SJSA1 (cell line): ENCODE results near the gene WDR77. TPM values are rescaled to one million over a fixed set of nuclear protein-coding genes. Genes with fewer than 3 reads are reported as not detected.

Experiments
- DNase-seq, 2 experiments: peaks; one replicate each; pipeline ENCODE4 v3.0.0-alpha.2; 2015 to 2020; ENCODE audit warnings: low spot score in 2 of 2, low read depth in 1 of 2
- H3K27ac ChIP-seq: fragments of 250-450 bp; sonication (Bioruptor Pico); 2 replicates; pipeline ENCODE4 v1.5.1; 2020; ENCODE audit warnings: mild to moderate bottlenecking, moderate library complexity
- H3K27me3 ChIP-seq: fragments of 250-450 bp; sonication (Bioruptor Pico); replicated peaks from 2 replicates; pipeline ENCODE4 v1.5.1; 2020; ENCODE audit warnings: mild to moderate bottlenecking, moderate library complexity
- H3K36me3 ChIP-seq: fragments of 250-450 bp; sonication (Bioruptor Pico); 2 replicates; pipeline ENCODE4 v1.5.1; 2020; ENCODE audit warnings: mild to moderate bottlenecking
- H3K4me1 ChIP-seq: fragments of 250-450 bp; sonication (Bioruptor Pico); replicated peaks from 2 replicates; pipeline ENCODE4 v1.6.1; 2021; ENCODE audit warnings: mild to moderate bottlenecking
- H3K4me3 ChIP-seq: fragments of 250-450 bp; sonication (Bioruptor Pico); 2 replicates; pipeline ENCODE4 v1.5.1; 2020; ENCODE audit warnings: mild to moderate bottlenecking
- H3K9me3 ChIP-seq: fragments of 250-450 bp; sonication (Bioruptor Pico); replicated peaks from 2 replicates; pipeline ENCODE4 v1.5.1; 2020; ENCODE audit warnings: mild to moderate bottlenecking
- total RNA-seq: library from RNA; depleted of rRNA; stranded (reverse); fragments of >200 nt; shearing (Covaris generic); gene quantifications from 2 replicates; pipeline ENCODE4 v1.2.3, GENCODE V29; 2014

Gene WDR77
- total RNA-seq, 1 experiment from 2014 or later, result 50.4 TPM

GRCh38 chr1:111442457-111442856 lies 6.6 kb downstream of the WDR77 start:
- peaks cover 90% of the 10 kb centered on the region for H3K36me3 ChIP-seq
- H3K27ac ChIP-seq, result no peak overlapping the region
- H3K4me1 ChIP-seq, result peaks cover under 1% of the 10 kb centered on the region; the same call in 1 of the 2 replicates
- H3K9me3 ChIP-seq, result no peaks in the 10 kb centered on the region
- DNase-seq, result no peak
- H3K4me3 ChIP-seq, result no peak overlapping the region
- H3K27me3 ChIP-seq, result no peaks in the 10 kb centered on the region

GRCh38 chr1:111441573-111442192 lies 7.4 kb downstream of the WDR77 start:
- peaks cover 82% of the 10 kb centered on the region for H3K36me3 ChIP-seq
- no peak for DNase-seq
- H3K27me3 ChIP-seq, result no peaks in the 10 kb centered on the region
- H3K4me3 ChIP-seq, result no peak overlapping the region
- no peaks in the 10 kb centered on the region for H3K4me1 ChIP-seq
- no peak overlapping the region for H3K27ac ChIP-seq
- no peaks in the 10 kb centered on the region for H3K9me3 ChIP-seq

- H3K9me3 ChIP-seq, result no peaks in the 10 kb centered on the region
- no peaks in the 10 kb centered on the region for H3K27me3 ChIP-seq
- no peak overlapping the region for H3K4me3 ChIP-seq
- no peak overlapping the region for H3K27ac ChIP-seq
- DNase-seq, result no peak
- peaks cover 64% of the 10 kb centered on the region for H3K36me3 ChIP-seq
- no peaks in the 10 kb centered on the region for H3K4me1 ChIP-seq
These were observed 9.3 kb downstream of the WDR77 start for GRCh38 chr1:111439461-111440351.

GRCh38 chr1:111436726-111437125 lies 12.3 kb downstream of the WDR77 start:
- no peak overlapping the region for H3K27ac ChIP-seq
- no peak for DNase-seq
- H3K27me3 ChIP-seq, result 0 out of 2 replicates have a peak, but pooled peaks cover 4% of the 10 kb centered on the region
- H3K4me3 ChIP-seq, result no peak overlapping the region
- H3K4me1 ChIP-seq, result no peaks in the 10 kb centered on the region
- peaks cover 36% of the 10 kb centered on the region for H3K36me3 ChIP-seq
- H3K9me3 ChIP-seq, result no peaks in the 10 kb centered on the region

- Histone ChIP-seq H3K36me3 (no peaks in the 10 kb centered on the region), H3K4me3 (no peak overlapping the region), H3K4me1 (no peaks in the 10 kb centered on the region), H3K27ac (no peak overlapping the region), H3K9me3 (no peaks in the 10 kb centered on the region), H3K27me3 (peaks cover 6% of the 10 kb centered on the region)
- no peak for DNase-seq
These were observed 24.8 kb downstream of the WDR77 start for GRCh38 chr1:111424281-111424680.

GRCh38 chr1:111422546-111423391 lies 26.3 kb downstream of the WDR77 start:
- H3K4me3 ChIP-seq, result no peak overlapping the region
- H3K27ac ChIP-seq, result no peak overlapping the region
- H3K36me3 ChIP-seq, result no peaks in the 10 kb centered on the region
- H3K4me1 ChIP-seq, result no peaks in the 10 kb centered on the region
- peaks cover under 1% of the 10 kb centered on the region; the same call in 1 of the 2 replicates for H3K27me3 ChIP-seq
- H3K9me3 ChIP-seq, result no peaks in the 10 kb centered on the region
- no peak for DNase-seq

GRCh38 chr1:111420377-111420776 lies 28.7 kb downstream of the WDR77 start:
- H3K4me3 ChIP-seq, result no peak overlapping the region
- H3K36me3 ChIP-seq, result no peaks in the 10 kb centered on the region
- H3K27ac ChIP-seq, result no peak overlapping the region
- no peaks in the 10 kb centered on the region for H3K4me1 ChIP-seq
- DNase-seq, result no peak
- H3K9me3 ChIP-seq, result no peaks in the 10 kb centered on the region
- H3K27me3 ChIP-seq, result no peaks in the 10 kb centered on the region

- Histone ChIP-seq H3K27ac (no peak overlapping the region), H3K9me3 (no peaks in the 10 kb centered on the region), H3K36me3 (no peaks in the 10 kb centered on the region), H3K4me1 (no peaks in the 10 kb centered on the region), H3K27me3 (no peaks in the 10 kb centered on the region), H3K4me3 (no peak overlapping the region)
- DNase-seq, result no peak
These were observed 30.0 kb downstream of the WDR77 start for GRCh38 chr1:111419037-111419436.

GRCh38 chr1:111417755-111418154 lies 31.3 kb downstream of the WDR77 start:
- Histone ChIP-seq H3K27me3 (0 out of 2 replicates have a peak, but pooled peaks cover 1% of the 10 kb centered on the region), H3K36me3 (no peaks in the 10 kb centered on the region), H3K27ac (no peak overlapping the region), H3K4me1 (no peaks in the 10 kb centered on the region), H3K9me3 (no peaks in the 10 kb centered on the region), H3K4me3 (no peak overlapping the region)
- no peak for DNase-seq

GRCh38 chr1:111415461-111415860 lies 33.6 kb downstream of the WDR77 start:
- no peak overlapping the region for H3K27ac ChIP-seq
- H3K9me3 ChIP-seq, result no peaks in the 10 kb centered on the region
- DNase-seq, result no peak
- 0 out of 2 replicates have a peak, but pooled peaks cover 3% of the 10 kb centered on the region for H3K27me3 ChIP-seq
- no peaks in the 10 kb centered on the region for H3K4me1 ChIP-seq
- H3K4me3 ChIP-seq, result no peak overlapping the region
- no peaks in the 10 kb centered on the region for H3K36me3 ChIP-seq

GRCh38 chr1:111414756-111415155 lies 34.3 kb downstream of the WDR77 start:
- H3K9me3 ChIP-seq, result no peaks in the 10 kb centered on the region
- no peak for DNase-seq
- H3K27me3 ChIP-seq, result peaks cover 5% of the 10 kb centered on the region; the same call in 1 of the 2 replicates
- H3K4me3 ChIP-seq, result no peak overlapping the region
- H3K27ac ChIP-seq, result no peak overlapping the region
- no peaks in the 10 kb centered on the region for H3K36me3 ChIP-seq
- H3K4me1 ChIP-seq, result no peaks in the 10 kb centered on the region

GRCh38 chr1:111412839-111413238 lies 36.2 kb downstream of the WDR77 start:
- H3K36me3 ChIP-seq, result no peaks in the 10 kb centered on the region
- no peaks in the 10 kb centered on the region for H3K9me3 ChIP-seq
- no peaks in the 10 kb centered on the region for H3K4me1 ChIP-seq
- DNase-seq, result no peak
- H3K27me3 ChIP-seq, result peaks cover 12% of the 10 kb centered on the region; the same call in 1 of the 2 replicates
- no peak overlapping the region for H3K4me3 ChIP-seq
- no peak overlapping the region for H3K27ac ChIP-seq

- no peak overlapping the region for H3K4me3 ChIP-seq
- no peaks in the 10 kb centered on the region for H3K4me1 ChIP-seq
- H3K36me3 ChIP-seq, result no peaks in the 10 kb centered on the region
- no peak for DNase-seq
- H3K27ac ChIP-seq, result no peak overlapping the region
- H3K9me3 ChIP-seq, result no peaks in the 10 kb centered on the region
- H3K27me3 ChIP-seq, result peaks cover 29% of the 10 kb centered on the region; the same call in 1 of the 2 replicates
These were observed 41.8 kb downstream of the WDR77 start for GRCh38 chr1:111407301-111407700.
